Measurements from ENCODE around the gene SURF4. TPM values are rescaled to one million over a fixed set of nuclear protein-coding genes. Genes with fewer than 3 reads are reported as not detected.
"Not testable (repeated sequence)": the region's sequence is repeated elsewhere in the genome, so short reads cannot be mapped to it uniquely, and the experiment has no call there.

The SURF4 gene
- total RNA-seq, 2 donors from 2014 or later = 178 to 187 TPM

- Mint-ChIP-seq H3K9me3 (no peaks in the 10 kb centered on the region), H3K27ac (peak within 1 kb of the TSS; percentile 97), H3K27me3 (ENCODE audit: insufficient read depth) (no peaks in the 10 kb centered on the region), H3K4me3 (peak within 1 kb of the TSS; percentile 97), H3K4me1 (peaks cover 15% of the 10 kb centered on the region), H3K36me3 (ENCODE audit: low read depth) (peaks cover 63% of the 10 kb centered on the region)
- peak within 1 kb of the TSS; percentile 89 for H3K9ac ChIP-seq (ENCODE audit: extremely low read depth, low read length, poor library complexity, severe bottlenecking)
- peak within 1 kb of the TSS; percentile 95 for H3K4me3 ChIP-seq (ENCODE audit: low read length)
- no peaks in the 10 kb centered on the region for H3K9me3 ChIP-seq (ENCODE audit: control insufficient read depth, low read length)
- no peak for TF ChIP-seq CTCF (conservative IDR thresholded peaks at IDR 0.05)
- peaks cover 52% of the 10 kb centered on the region for H3K36me3 ChIP-seq (ENCODE audit: control insufficient read depth, insufficient read depth, low read length)
- H3K27ac ChIP-seq (ENCODE audit: low read depth, low read length) = peak within 1 kb of the TSS; percentile 66
- 7 to 11% methylated on average over 17 to 70 of the region's 70 CpGs for WGBS, 2 experiments (ENCODE audit: insufficient coverage in 1 of 2, insufficient read length in 1 of 2)
- H3K27me3 ChIP-seq (ENCODE audit: control insufficient read depth, insufficient read depth, low read length, poor library complexity, severe bottlenecking) = no peaks in the 10 kb centered on the region
- H3K4me1 ChIP-seq (ENCODE audit: control insufficient read depth, insufficient read depth, low read length) = peaks cover 6% of the 10 kb centered on the region
- peak; percentile 98 for DNase-seq
Measured at GRCh38 chr9:133335924-133336811, 39.7 kb downstream of the SURF4 start, which contains the start of gene SURF6. Gene SURF6 (minus strand): TSS chr9:133336188. CDS start chr9:133336132, 56 bp downstream.

GRCh38 chr9:133334888-133335287 lies 41.0 kb downstream of the SURF4 start:
- H3K4me3 ChIP-seq (ENCODE audit: low read length) = peak overlapping the region; percentile 95
- H3K36me3 ChIP-seq (ENCODE audit: control insufficient read depth, insufficient read depth, low read length) = peaks cover 47% of the 10 kb centered on the region
- H3K27me3 Mint-ChIP-seq (ENCODE audit: insufficient read depth); H3K9me3 ChIP-seq (ENCODE audit: control insufficient read depth, low read length); H3K4me1 ChIP-seq (ENCODE audit: control insufficient read depth, insufficient read depth, low read length); H3K9me3 Mint-ChIP-seq; DNase-seq; H3K27ac ChIP-seq (ENCODE audit: low read depth, low read length); H3K27me3 ChIP-seq (ENCODE audit: control insufficient read depth, insufficient read depth, low read length, poor library complexity, severe bottlenecking): not testable (repeated sequence)
- H3K9ac ChIP-seq (ENCODE audit: extremely low read depth, low read length, poor library complexity, severe bottlenecking) = peak overlapping the region; percentile 89
- Mint-ChIP-seq H3K4me1 (peaks cover 15% of the 10 kb centered on the region), H3K27ac (peak overlapping the region; percentile 81), H3K4me3 (peak overlapping the region; percentile 97), H3K36me3 (ENCODE audit: low read depth) (peaks cover 62% of the 10 kb centered on the region)
- WGBS, 2 experiments (ENCODE audit: insufficient coverage in 1 of 2, insufficient read length in 1 of 2) = 77 to 89% methylated on average over 11 of the region's 11 CpGs

GRCh38 chr9:133334161-133334560 lies 41.7 kb downstream of the SURF4 start:
- Mint-ChIP-seq H3K27ac (peak overlapping the region; percentile 58), H3K27me3 (ENCODE audit: insufficient read depth) (no peaks in the 10 kb centered on the region), H3K9me3 (peaks cover 1% of the 10 kb centered on the region), H3K4me3 (peak overlapping the region; percentile 97), H3K4me1 (peaks cover 15% of the 10 kb centered on the region), H3K36me3 (ENCODE audit: low read depth) (peaks cover 58% of the 10 kb centered on the region)
- Histone ChIP-seq H3K36me3 (ENCODE audit: control insufficient read depth, insufficient read depth, low read length) (peaks cover 47% of the 10 kb centered on the region), H3K9me3 (ENCODE audit: control insufficient read depth, low read length) (no peaks in the 10 kb centered on the region), H3K4me3 (ENCODE audit: low read length) (peak overlapping the region; percentile 95), H3K4me1 (ENCODE audit: control insufficient read depth, insufficient read depth, low read length) (peaks cover 6% of the 10 kb centered on the region), H3K9ac (ENCODE audit: extremely low read depth, low read length, poor library complexity, severe bottlenecking) (no peak overlapping the region), H3K27me3 (ENCODE audit: control insufficient read depth, insufficient read depth, low read length, poor library complexity, severe bottlenecking) (no peaks in the 10 kb centered on the region), H3K27ac (ENCODE audit: low read depth, low read length) (no peak overlapping the region)
- peak; percentile 79 for DNase-seq
- no peak for TF ChIP-seq CTCF (conservative IDR thresholded peaks at IDR 0.05)
- WGBS, 2 experiments (ENCODE audit: insufficient coverage in 1 of 2, insufficient read length in 1 of 2) = 80 to 84% methylated on average over 5 to 6 of the region's 6 CpGs

Measured in endodermal cell (in vitro differentiated cells).